HG03342 (cell line): Measurements from ENCODE around the gene BPTF.
"Not testable (repeated sequence)": the region's sequence is repeated elsewhere in the genome, so short reads cannot be mapped to it uniquely, and the experiment has no call there.

Source experiments
- ATAC-seq: cut with Tn5 transposase; IDR thresholded peaks from one replicate; pipeline ENCODE4 v1.9.1; 2021; ENCODE audit warnings: mild to moderate bottlenecking, moderate library complexity; ENCODE audit not compliant: unreplicated experiment

BPTF gene

DNA sequence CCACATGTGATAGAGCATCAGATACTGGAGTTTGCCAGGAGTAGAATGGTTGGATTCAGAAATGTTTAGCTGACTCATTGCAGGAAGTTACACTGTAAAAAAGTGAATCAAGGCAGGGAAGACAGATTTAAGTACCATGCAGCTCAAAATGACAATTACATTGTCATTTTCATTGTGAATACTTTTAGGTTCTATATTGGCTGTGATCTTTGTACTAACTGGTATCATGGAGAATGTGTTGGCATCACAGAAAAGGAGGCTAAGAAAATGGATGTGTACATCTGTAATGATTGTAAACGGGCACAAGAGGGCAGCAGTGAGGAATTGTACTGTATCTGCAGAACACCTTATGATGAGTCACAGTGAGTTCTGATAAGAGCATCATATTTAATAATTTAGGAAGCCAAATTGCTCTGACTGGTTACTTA is 137.9 kb downstream of the BPTF start:
- ATAC-seq, result not testable (repeated sequence)

DNA sequence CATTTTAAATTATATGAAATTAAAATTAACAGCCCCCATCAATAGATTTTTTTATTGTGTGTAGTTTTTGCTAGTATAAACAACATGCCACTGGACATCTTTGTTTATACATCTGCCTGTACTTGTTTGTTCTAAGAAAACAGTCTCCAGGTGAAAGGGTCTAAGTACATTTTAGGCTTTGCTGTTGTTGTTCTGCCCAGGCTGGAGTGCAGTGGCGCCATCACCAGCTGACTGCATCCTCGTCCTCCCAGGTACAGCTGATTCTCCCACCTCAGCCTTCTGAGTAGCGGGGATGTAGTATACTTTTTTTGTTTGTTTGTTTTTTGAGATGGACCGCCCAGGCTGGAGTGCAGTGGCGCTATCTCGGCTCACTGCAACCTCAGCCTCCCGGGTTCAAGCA is 145.5 kb downstream of the BPTF start:
- ATAC-seq, result no peak

GRCh38 chr17:67974185-67974584 is 148.9 kb downstream of the BPTF start:
- ATAC-seq, result no peak

- no peak for ATAC-seq
Measured at GRCh38 chr17:67974598-67975066, 149.3 kb downstream of the BPTF start.

- ATAC-seq, result not testable (repeated sequence)
Measured at GRCh38 chr17:67976306-67976705, 151.0 kb downstream of the BPTF start.

DNA sequence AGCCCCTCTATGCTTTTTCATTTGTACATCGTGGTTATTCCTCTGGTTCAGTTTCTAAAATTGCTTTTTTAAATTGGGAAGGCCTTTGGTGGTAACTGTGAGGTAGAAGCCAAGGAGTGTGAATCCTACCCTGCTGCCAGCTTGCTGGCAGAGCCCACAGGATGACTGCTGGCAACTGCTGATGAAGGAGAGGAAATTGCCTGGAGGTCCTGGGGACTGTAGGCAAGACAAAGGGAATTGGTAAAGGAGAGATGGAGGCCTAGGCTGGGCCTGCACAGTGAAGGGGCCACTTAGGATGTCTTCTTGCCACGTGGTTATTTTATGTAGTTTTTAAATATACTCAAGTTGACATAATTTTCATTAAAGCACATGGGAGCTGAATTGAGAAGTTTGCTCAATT is 155.2 kb downstream of the BPTF start:
- ATAC-seq, result no peak

DNA sequence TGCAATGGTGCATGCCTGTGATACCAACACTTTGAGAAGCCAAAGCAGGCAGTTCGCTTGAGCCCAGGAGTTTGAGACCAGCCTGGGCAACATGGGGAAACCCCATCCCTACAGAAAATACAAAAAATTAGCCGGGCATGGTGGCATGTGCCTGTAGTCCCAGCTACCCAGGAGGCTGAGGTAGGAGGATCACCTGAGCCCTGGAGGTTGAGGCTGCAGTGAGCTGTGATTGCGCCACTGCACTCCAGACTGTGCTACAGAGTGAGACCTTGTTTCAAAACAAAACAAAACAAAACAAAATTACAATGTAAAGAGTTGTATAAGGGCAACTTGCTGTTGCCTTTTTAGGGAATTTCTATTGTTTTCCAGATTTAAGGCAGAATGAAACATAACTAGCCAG is 155.6 kb downstream of the BPTF start:
- ATAC-seq, result not testable (repeated sequence)

DNA sequence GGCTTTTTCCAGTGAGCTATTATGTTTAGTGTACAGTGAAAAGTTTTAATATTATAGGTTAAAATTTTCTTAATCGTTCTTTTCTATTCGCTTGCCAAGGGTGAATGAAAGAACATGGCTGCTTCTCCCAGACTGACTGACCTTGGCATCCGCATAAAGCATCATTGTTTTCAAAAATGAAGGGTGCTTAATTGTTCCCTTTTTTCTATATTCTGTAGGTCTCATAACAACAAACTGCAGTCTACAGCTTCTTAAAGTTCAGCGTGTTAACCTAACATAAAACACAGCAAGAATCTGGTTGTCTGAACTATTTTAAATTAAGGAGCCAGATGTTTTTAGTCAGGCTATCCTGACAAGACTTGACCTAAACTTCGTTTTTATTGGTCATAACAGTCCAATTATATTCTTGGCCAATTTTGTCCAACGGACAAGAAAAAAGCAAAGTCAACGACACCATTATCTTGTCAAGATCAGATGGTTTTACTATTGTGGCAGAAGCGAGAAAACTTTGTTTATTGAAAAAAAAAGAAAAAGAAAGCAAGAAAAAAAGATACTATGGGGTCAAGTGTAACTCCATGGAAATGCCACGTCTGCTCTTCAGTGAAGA is 156.8 kb downstream of the BPTF start:
- ATAC-seq, result no peak

GRCh38 chr17:67982686-67983382 is 157.5 kb downstream of the BPTF start:
- ATAC-seq, result no peak

DNA sequence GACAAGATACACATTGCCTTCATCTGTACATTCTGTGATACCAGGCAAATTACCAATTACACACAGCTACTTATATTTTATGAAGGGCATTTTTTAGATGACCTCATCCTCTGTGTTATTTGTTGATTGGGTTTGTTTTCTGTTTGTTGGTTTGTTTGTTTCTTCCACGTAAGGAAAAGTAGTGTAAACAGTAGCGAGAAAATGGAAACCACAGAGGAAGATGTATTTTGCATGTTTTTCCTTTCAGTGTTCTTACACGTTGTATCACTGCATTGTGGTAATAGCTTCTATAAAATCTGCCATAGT is 158.0 kb downstream of the BPTF start:
- no peak for ATAC-seq

- no peak for ATAC-seq
Measured at GRCh38 chr17:67990909-67991308, 165.6 kb downstream of the BPTF start.

- peak; percentile 1 for ATAC-seq
Measured at GRCh38 chr17:67992548-67993152, 167.3 kb downstream of the BPTF start.

- ATAC-seq, result peak; percentile 78
Measured at GRCh38 chr17:67993153-67993997, 168.1 kb downstream of the BPTF start.

GRCh38 chr17:67993998-67994361 is 168.7 kb downstream of the BPTF start:
- no peak for ATAC-seq

GRCh38 chr17:67994817-67995569 is 169.7 kb downstream of the BPTF start:
- no peak for ATAC-seq

DNA sequence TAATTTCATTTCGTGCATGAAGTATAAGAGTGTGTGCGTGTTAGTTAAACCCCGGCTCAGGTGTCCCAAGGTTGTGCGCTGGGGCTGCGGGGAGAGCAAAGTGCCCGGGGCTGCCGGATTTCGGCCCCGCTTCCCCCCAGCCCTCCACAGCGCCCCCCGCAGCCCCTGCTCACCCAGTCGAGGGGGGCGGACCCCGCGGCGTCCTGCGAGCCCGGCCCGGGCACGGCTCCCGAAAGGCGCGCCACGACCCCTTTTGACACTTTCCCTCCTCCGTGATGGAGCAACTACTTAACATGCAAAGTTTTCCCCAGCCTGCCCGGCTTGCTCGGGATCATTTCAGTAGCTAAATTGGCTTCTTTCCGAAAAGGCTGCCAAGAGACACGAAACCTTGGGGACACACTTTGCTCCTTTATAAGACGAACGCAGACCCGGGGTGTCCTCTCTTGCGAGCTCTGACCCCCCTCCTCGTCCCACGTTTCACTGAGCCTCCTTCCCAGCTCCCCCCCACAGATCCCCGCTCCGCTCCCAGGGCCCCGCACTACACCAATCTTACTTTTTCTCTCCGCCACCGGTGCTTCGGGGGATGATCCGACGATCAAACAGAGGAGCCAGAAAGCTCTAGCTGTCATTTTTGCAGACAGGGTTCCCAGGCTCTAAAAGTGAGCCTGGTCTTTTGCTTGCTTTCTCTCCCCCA is 170.4 kb downstream of the BPTF start:
- no peak for ATAC-seq

DNA sequence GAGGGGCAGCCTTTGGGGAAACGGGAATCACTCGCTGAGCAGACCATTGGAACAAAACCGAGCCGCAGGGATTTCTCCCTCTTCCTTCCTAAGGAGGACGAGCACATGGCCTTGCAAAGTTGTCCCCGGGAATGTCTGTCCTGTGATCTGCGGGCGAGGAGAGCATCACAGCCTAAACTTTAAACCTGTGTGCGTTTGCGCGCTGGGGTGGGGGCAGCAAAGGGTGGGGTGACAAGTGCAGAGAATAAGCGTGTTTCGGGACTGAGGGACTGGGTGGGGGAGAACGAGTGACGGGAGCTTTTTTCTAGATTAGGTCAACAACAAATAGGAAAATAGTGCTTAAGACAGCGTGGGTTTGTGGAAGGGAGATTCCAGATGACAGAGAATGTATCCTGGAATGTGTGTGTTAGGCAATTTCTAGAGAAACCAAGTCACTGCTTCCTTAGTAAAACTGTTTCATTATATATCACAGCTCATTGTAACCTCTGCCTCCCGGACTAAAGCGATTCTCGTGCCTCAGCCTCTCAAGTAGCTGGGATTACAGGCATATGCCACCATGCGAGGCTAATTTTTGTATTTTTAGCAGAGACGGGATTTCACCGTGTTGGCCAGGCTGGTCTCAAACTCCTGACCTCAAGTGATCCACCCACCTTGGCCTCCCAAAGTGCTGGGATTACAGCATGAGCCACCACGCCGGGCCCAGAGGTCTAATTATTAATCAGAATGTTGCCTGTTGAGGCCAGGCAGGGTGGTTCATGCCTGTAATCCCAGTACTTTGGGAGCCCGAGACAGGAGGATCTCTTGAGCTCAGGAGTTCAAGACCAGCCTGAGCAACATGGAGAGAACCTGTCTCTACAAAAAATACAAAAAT is 171.2 kb downstream of the BPTF start, which contains the start of gene C17orf58:
TSS of gene C17orf58 (minus strand) at position 169 of the 871 bp plus-strand sequence. CDS start 271 bp downstream, outside the sequence.
- ATAC-seq, result not testable (repeated sequence)

DNA sequence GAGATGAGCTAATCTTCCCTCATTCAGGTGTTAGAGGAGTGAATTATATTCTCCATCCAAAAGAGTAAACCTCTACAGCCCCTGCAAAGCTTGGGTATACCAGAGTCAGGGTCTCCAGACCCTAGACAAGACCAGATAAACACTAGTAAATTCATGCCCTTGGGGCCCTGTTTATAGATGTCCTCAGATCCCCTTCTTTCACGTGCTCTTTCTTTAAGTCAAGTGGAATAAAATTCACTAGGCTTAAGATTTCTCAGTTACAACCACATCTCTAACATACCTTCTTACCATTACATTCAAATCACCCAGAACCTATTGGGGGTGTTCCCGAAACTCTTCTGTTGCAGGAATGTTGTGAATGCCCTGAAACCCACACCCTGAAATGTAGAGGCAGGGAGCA is 173.2 kb downstream of the BPTF start:
- no peak for ATAC-seq

- no peak for ATAC-seq
Measured at GRCh38 chr17:67999291-67999911, 174.1 kb downstream of the BPTF start.
